Measurements from ENCODE around the gene ZNF550.
"Not testable (repeated sequence)": the region's sequence is repeated elsewhere in the genome, so short reads cannot be mapped to it uniquely, and the experiment has no call there.

DNA sequence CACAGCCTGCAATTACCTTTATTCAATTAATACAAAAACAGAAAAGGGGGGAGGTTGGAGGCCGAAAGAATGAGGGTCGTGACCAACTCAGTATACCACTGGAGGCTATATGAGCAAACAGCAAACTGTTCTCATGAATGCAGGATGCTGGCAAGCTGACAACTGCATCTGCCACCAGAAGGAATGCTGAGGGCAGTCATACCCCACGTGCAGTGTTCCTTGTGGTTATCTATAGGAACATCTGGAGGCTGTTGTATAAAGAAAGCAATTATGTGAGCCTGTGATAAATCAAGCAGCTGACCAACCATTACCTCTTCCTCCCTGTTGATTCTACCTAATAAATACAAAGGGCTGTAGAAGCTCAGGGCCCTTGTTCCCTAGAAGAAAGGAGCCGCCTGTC lies 41.6 kb downstream of the ZNF550 start:
- TF ChIP-seq, protein P1, sequence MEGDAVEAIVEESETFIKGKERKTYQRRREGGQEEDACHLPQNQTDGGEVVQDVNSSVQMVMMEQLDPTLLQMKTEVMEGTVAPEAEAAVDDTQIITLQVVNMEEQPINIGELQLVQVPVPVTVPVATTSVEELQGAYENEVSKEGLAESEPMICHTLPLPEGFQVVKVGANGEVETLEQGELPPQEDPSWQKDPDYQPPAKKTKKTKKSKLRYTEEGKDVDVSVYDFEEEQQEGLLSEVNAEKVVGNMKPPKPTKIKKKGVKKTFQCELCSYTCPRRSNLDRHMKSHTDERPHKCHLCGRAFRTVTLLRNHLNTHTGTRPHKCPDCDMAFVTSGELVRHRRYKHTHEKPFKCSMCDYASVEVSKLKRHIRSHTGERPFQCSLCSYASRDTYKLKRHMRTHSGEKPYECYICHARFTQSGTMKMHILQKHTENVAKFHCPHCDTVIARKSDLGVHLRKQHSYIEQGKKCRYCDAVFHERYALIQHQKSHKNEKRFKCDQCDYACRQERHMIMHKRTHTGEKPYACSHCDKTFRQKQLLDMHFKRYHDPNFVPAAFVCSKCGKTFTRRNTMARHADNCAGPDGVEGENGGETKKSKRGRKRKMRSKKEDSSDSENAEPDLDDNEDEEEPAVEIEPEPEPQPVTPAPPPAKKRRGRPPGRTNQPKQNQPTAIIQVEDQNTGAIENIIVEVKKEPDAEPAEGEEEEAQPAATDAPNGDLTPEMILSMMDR (IDR thresholded peaks at IDR 0.05; ENCODE audit: insufficient read depth, low read depth, low read length) = not testable (repeated sequence)
- not testable (repeated sequence) for TF ChIP-seq EZH2 (IDR thresholded peaks at IDR 0.05; ENCODE audit: insufficient read depth, low read length)

Data from astrocyte (in vitro differentiated cells and primary cell).